ENCODE data around the gene UGP2.

DNA sequence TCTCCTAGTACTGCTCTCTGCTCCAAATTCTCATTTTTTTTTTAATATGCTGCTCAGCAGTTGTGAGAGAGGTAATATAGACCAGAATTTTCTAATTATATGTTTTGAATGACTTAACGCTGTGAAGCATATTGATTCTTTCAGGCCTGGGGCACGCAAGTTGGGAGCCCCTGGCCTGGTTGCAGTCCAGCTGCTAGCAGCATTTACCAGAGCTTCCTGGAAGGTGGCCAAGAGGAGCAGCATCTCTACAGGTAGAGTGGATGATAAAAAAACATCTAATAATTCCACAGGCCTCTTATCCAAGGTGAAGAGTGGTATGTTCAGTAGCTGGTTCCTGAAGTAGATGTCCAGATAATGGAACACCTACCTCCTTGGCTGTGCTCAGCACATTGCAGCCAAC lies 7.3 kb upstream of the UGP2 start:
- TF ChIP-seq, protein P1, sequence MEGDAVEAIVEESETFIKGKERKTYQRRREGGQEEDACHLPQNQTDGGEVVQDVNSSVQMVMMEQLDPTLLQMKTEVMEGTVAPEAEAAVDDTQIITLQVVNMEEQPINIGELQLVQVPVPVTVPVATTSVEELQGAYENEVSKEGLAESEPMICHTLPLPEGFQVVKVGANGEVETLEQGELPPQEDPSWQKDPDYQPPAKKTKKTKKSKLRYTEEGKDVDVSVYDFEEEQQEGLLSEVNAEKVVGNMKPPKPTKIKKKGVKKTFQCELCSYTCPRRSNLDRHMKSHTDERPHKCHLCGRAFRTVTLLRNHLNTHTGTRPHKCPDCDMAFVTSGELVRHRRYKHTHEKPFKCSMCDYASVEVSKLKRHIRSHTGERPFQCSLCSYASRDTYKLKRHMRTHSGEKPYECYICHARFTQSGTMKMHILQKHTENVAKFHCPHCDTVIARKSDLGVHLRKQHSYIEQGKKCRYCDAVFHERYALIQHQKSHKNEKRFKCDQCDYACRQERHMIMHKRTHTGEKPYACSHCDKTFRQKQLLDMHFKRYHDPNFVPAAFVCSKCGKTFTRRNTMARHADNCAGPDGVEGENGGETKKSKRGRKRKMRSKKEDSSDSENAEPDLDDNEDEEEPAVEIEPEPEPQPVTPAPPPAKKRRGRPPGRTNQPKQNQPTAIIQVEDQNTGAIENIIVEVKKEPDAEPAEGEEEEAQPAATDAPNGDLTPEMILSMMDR (IDR thresholded peaks at IDR 0.05; ENCODE audit: low read depth, low read length, missing input control): no peak
- TF ChIP-seq SP1 (IDR thresholded peaks at IDR 0.05): no peak
- no peak for TF ChIP-seq JUND (IDR thresholded peaks at IDR 0.05)
- no peak for TF ChIP-seq RAD21 (IDR thresholded peaks at IDR 0.05)

Measured in liver (tissue), 3 donors.